HG02852 (cell line): Measurements from ENCODE around the gene RAD18.

Experiments
- ATAC-seq: cut with Tn5 transposase; IDR thresholded peaks from one replicate; pipeline ENCODE4 v1.9.1; 2021; ENCODE audit warnings: mild to moderate bottlenecking, moderate library complexity; ENCODE audit not compliant: unreplicated experiment

The RAD18 gene

DNA sequence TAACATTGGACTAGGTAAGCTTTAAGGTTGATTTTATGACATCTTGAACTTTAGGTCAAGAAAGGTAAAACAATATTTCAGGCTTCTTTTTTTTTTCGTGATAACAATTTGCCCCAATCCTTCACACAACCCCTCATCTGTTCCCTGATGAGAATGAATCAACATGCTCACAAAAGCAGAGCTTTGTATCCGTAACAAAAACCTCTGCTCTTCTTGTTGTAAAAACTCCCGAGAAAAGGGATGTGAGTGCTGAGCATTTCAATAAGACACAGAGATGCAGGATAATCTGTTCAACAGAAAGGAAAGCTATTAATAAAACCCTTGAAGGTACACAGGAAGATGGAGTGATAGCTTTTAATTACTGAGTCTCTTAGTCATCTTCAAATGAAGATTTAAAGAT is 94.3 kb downstream of the RAD18 start:
- no peak for ATAC-seq

DNA sequence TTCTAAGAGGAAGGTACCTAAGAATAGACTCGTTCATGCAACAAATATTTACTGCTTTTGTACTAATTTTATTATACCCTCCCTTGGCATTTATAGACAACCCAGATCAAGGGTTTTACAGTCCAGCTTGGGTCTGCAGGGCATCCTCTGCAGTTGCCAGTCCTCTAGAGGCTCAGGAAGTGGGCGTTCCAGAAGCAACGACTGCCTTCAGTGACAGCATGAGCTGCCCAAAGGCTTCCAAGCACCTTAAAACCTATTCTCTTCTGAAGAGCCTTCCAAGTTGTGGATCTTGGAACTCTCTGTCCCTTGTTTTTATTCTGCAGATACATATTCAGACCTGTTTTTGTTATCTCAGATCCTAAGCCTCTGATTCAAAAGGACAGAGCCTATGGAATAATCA is 95.6 kb downstream of the RAD18 start:
- ATAC-seq: no peak

DNA sequence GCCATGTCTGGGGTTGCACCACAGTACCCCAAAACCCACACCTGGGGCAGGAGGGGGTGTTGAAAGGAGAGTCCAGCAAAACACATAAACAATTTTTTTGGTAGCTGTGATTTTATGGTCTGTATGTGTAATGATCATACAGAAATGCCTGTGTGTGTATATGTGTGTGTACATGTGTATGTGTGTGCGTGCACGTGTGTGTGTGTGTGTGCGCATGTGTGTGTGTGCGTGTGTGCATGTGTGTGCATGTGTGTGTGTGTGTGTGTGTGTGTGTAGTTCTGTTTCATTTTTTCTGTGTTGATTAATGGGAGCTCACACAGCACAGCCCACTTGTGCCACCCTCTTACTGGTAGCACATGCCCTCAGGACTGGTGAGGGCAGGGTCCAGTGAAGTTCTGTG is 97.6 kb downstream of the RAD18 start:
- no peak for ATAC-seq

DNA sequence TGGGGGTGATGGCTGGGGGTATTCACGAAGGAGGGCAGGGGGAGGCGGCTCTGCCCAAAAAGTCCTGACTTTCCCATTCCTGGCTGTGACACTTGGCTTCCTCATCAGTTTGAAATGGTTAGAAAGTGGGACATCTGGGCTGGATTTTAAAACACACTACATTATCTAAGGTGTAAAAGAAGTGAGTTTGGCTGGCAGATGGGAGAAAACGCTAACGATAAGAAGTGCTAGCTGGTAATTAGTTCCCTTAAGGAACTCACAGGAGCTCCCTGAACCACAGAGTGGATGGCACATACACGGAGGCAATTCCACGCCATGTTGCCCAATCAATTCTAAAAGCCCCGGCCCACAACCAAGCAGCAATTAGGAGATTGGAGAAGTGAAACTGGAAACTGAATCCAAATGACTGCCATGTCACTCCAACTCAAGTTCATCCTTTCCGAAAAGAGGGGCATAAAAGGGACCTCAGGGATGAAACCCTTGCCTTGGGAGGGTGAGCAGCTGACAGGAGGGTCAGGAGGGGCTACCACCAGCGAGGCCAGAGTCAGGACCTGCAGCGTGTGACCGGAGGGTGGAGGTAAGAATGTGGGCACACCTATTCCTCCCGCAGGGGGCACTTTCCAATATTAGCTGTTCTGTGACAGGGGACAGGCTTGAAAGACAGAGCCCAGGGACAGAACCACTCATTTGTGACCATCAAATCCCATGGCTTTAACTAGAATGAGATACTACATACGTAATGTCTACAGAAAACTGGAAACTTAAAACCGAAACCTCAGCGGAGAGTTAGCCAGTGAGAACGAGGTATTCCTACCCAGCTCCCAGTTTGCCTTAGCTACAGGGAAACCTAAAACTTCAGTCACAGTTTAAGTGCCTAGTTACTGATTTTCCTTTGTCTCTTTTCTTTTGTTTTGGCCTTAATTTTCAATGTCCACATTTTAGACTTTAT is 98.6 kb downstream of the RAD18 start:
- ATAC-seq: no peak

DNA sequence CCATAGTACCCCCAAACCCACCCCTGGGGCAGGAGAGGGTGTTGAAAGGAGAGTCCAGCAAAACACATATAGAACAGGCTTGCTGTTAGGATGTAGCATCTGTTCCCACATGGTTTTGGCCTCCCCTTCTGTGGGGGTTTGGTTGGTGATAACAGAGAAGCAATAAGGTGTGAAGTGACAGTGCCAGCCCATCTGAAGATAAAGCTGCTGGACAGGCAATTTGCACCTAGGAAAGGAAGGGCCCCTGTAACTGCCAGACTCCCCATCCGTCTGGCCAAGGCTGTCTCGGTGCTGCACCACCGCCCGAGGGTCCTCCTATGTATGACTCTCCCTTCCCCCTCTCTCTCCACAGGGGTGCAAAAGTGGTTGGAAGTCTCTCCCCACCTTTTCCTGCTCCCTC is 99.4 kb downstream of the RAD18 start:
- ATAC-seq: no peak

DNA sequence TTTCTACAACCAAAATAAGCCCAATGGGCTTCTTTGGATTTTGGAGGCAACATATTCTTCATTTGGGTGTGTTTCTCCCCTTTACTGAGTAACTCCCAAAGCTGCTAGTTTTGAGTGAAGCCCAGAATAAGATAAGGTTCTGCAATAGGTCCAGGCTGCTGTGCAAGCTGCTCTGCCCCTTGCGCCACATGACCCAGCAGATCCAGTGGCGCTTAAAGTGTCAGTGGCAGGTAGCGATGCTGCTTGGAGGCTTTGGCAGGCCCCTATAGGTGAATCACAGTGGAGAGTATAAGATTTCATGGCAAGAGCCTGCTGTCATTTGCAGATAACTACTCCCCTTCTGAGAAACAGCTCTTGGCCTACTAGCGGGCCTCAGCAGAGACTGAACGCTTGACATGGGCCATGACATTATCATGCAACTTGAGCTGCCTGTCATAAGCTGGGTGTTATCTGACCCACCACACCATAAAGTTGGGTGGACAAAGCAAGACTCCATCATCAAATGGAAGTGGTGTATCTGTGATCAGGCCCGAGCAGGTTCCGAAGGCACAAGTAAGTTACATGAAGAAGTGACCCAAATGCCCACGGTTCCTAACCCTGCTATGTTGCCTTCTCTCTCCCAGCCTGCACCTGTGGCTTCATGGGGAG is 105.4 kb downstream of the RAD18 start:
- ATAC-seq: no peak

DNA sequence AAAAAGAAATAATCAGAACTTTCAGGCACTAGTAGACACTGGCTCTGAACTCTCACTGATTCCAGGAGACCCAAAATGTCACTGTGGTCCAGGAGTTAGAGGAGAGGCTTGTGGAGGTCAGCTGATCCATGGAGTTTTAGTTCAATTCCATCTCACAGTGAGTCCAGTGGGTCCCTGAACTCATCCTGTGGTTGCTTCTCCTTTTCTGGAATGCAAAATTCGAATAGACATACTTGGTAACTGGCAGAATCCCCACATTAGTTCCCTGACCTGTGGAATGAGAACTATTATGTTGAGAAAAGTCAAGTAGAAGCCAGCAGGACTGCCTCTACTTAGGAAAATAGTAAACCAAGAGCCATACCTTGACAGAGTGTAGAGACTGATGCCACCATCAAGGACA is 106.6 kb downstream of the RAD18 start:
- ATAC-seq: no peak

DNA sequence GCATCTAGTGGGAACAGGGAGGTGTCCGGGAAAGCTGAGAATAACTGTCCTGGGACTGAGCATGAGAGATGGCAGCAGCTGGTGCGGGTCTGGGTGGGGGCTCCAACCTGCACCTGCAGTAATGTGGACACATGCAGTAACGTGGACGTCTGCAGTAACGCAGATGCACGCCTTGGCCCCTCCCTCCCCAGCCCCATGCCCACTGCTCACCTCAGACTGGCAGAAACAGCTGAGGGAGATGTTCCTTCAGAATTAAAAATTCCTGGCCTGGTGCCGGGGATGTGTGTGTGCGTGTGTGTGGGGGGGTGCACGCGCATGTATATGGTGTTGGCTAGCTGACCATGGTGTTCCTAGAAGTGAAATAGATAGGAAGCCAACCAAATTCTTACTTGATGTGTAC is 107.2 kb downstream of the RAD18 start:
- no peak for ATAC-seq

DNA sequence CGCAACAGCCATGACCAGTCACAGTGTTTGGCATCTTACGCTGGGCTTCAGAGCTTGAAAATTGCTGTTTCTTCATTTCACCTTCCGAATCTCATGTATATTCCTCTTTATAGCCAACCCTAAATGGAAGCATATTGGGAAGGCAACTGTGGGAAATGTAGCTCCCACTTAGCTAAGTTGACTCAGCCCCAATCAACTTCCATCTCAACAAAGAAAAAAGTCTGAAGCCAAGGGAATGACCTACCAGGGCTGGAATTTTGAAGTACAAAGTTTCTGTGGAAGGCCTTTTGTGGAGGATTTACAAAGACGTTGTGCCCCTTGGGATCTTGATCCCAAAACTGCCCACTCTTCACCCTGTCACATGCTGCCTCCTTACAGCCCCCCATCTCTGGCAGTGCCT is 108.6 kb downstream of the RAD18 start:
- ATAC-seq: no peak

DNA sequence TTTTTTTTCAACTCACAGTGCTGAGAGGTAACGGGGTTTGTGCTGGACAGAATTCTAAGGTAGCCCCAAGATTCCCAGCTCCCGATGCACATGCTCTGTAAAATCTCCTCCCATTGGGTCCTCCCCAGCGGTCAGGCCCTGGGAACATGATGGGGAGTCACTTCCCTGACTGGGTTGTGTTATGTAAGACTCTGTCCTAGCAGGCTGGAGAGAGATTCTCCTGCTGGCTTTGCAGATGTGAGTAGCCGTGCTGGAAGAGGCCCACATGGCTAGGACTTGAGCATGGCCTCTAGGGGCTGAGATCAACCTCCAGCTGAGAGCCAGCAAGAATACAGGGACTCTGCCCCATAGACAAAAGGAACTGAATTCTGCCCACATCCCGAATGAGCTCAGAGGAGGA is 110.2 kb downstream of the RAD18 start:
- ATAC-seq: no peak

DNA sequence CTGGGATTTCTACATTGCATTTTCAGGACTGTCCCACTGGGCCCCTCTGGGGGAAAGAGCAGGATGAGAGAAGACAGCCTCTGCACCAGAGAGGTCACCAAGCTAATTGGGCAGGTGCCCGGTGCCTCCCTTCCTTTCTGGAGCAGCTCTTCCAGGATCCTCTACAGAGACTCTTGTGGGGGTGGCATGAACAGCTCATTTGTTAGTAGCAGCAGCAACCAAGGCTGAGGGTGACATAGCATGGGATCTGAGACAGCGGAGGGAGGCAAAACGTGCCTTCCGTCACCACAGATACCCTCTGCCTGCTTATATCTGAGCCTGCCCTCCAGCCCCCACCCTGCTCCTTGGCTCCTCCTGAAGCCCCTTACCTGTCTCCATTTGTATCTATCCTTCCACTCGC is 110.8 kb downstream of the RAD18 start:
- ATAC-seq: no peak

DNA sequence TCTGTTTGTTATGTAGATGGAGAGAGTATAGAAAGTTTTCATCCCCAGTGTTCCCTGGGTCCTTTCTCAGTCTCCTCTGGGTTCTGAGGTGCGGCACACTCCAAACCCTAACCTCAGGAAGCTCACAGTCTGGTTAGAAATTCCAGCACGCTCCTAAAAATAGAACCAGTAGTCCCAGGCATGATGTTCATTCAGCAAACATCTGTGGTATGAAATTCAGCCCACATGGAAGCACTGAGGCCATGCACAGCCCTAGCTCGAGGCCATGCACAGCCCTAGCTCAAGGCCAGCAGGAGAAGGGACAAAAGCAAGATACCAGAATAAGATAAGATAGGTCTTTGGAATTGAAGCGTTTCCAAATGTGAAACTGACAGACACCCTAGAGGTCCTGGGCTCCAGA is 111.6 kb downstream of the RAD18 start:
- ATAC-seq: no peak

DNA sequence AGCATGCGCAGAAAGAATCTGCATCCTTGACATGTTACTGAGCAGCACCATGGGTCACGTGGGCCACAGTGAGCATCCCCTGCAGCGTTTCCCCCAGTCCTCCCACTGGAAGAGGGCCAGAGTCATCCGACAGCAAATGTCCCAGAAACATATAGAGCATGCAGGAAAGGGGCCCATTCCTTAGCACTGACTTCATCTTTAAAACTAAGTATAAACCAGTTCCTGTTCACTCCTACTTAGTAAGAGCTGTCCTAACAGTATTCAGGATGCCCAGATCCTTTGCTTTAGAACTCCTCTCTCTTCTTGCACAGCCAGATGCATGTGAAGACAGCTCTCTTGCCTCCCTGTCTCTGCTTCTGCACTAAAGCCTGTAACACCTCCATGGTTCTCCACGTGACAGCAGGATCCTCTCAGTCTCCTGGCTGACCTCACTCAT is 114.6 kb downstream of the RAD18 start:
- no peak for ATAC-seq

DNA sequence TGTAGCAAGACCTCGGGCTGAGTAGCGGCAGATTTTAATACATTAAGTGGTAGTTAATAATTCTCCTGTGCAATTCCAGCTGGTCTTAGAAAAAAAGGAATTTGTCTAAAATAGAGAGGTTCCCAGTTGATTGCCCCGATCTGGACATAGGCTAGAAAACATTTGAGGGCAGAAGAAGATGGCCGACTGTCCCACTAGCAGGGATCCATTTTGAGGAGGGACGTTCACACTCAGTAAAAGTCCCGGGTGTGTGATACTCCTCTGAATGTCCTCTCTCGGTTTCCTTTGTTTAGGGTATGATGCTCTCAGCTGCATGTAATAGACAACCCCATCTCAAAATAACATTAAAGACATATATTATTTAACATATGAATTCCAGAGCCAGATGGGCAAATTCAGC is 116.0 kb downstream of the RAD18 start:
- no peak for ATAC-seq

DNA sequence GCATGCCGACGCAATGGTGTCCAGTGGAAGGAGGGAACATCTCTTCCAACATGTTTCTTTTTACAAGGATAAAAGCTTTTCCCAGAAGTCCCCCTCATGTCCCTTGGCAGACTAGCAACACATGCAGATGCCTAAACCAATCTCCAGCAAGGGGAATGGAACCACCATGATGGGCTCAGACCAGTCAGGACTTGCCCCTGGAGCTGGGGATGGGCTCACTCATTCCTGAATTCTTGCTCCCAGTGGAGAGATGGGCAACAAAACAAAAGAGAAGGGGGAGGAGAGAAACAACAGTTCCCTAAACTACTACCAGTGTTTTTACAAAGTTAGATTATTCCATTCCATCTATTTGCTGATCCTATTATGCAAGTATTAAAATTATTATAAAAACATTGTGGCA is 117.1 kb downstream of the RAD18 start:
- ATAC-seq: no peak

DNA sequence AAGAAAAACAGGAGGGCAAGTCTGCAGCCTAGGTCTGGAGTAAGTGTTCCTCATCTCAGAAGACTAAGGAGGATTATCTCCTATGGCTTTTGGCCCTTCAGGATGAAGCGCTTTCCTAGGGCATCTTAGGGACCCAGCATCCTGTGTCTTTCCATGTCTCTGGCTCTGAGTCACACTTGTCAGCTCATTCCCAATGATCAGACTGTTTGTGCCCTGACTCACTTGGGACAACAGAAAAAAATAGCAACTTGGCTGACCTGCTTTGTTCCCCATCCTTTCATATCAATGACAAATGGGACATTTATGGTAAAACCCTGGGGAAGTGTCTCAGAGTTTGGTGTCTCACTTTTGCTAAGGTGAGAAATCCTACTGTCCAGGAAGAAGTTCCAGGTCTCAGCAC is 117.6 kb downstream of the RAD18 start:
- ATAC-seq: no peak

DNA sequence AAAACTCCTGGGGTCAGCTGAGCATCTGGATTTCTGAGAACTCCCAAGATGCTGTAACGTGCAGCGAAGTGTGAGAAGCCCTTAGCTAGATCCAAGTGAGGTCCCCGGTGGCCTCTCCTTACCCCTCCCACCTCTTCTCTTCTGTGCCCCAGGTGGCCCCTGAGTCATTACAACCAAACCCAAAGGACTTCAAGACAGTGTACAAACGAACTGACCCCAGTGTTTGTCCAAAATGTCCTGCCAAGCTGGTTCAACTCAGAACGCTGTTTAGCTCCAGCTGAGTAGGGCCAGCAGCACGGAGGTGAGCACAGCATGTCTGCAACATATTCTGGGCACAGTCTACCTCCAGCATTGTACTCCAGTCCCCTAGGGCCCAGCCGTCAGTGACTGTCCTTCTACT is 119.9 kb downstream of the RAD18 start:
- ATAC-seq: no peak

DNA sequence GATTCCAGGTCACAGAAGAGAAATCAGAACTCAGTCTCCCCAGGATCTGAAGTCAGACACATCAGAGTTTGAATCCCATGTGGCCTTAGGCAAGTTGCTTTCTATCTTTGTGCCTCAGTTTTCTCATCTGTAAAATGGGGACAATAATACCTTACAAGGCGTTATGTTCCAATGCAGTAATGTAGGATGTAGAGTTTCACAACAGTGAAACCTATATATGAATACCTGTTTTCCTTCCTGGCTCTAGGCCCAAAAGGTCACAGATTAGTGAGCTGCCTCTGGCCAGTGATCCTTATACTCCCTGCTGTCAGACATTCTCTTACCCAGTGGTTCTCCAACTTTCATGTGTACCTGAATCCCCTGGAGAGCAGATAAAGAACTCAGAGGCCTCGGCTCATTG is 121.0 kb downstream of the RAD18 start:
- ATAC-seq: no peak

DNA sequence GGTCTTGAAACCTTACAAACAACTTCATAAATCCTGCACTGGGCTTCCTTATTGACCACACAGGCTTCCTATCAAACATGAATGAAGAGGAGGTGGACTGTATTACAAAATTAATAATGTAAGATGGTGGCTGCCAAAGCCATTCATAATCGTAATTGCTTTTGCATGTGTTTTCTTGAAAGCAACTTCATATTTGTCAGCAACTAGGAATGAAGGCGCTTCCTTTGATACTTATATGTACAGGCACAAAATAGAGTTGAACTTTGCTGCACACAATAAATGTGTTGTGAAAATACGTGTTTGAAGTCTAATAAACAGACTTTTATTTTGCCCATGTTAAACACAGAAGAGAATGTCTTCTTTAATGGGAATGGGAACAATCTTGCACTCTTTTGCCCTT is 121.8 kb downstream of the RAD18 start:
- no peak for ATAC-seq

DNA sequence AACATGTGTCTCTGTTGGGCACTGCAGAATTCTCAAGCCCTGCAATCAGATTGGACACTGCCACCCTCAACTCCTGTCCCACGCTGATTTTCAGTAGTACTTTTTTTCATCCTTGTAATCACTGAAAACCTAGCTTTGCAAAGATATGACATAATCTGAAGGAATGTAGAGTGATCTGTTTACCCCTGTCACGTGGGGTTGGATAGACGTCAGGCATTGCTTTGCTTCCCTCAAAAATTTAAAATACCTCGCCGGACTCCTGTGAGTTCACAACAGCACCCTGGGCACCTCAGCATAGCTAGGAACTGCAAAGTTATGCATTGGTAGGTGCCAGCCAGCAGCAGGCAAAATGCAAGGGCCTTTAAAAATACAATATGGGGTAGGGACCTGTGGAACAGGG is 122.7 kb downstream of the RAD18 start:
- ATAC-seq: no peak

DNA sequence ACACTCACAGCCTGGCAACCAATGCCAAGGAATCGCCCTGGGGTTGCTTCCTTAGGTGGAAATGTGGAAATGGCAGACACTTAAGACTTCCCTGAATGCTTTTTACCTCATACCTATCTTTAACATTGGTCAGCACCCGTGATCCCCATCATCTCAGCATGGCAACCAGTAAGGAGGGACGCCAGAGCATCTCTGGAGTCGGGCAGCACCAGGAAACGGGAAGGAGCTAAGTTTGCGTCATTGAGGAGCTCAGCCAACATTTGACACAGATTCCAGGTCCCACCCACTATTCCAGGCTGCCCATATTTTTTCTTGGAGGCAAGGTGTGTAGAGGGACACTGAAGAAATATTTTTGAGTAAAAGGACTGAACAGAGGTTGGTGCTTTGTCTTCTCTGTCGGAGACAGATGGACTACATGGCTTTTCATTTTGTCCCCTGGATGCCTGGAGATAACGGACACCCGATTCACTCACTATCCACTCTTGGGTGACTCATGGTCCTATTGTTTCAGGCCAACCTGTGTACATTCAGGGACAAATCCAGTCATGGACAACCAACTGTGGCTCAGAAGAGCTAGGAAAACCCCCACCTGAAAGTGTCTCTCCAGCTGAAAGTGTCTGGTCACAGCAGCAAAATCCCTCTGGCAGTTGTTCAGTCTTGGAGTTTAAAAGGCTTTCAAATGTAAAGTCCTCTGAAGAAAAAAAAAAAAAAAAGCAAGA is 123.5 kb downstream of the RAD18 start:
- ATAC-seq: no peak
